NK-92 (cell line): ENCODE measurements around the gene ZNF311.
"Not testable (repeated sequence)": the region's sequence is repeated elsewhere in the genome, so short reads cannot be mapped to it uniquely, and the experiment has no call there.

Experiments used
- DNase-seq: peaks from one replicate; lab custom pipeline; 2025; ENCODE audit not compliant: unreplicated experiment; lab: John Stamatoyannopoulos, UW

ZNF311 gene

DNA sequence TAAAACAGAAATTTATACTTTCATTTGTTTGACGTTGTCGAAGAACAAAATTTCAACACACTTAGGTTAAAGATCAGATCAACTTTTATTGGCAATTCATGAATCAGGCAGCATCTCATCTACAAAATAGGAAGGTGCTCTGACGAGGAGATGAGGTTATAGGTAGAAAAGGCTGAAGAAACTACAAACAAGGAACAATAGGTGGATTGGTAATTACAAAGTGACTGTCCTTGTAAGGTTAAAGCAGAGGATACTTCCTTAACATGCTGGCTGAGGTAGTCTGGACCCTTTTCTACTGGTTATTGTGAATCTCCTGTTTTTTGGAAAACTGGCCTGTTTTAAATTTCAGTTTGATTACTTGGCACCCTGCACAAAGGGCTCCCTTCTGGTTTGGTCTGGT lies 48.8 kb downstream of the ZNF311 start:
- DNase-seq = no peak

GRCh38 chr6:28953585-28954258 lies 51.4 kb downstream of the ZNF311 start:
- DNase-seq = no peak

- DNase-seq = no peak
Measured at GRCh38 chr6:28953039-28953584, 52.0 kb downstream of the ZNF311 start.

- DNase-seq = not testable (repeated sequence)
Measured at GRCh38 chr6:28949656-28950195, 55.4 kb downstream of the ZNF311 start.

GRCh38 chr6:28948782-28949486 lies 56.2 kb downstream of the ZNF311 start:
- no peak for DNase-seq

DNA sequence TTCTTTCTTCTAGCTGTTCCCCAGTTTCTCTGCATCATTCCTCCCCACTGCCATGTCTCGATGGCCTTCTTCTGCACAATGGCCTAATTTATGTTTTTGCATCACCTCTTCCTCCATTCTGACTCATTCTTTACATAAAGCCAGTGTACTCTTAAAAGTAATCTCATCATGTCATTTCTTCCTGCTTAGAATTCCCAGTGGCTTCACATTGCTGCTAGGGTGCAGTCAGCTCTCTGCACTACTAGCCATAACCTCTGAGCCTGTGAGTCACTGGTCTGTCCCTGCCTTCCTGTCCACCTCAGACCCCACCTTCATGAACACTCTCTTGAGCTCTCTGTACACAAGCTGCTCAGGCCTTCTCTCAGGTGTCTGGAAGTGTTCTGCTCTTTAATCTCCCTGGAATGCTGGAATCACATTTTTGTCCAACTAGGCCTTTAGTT lies 57.3 kb downstream of the ZNF311 start:
- DNase-seq = no peak

GRCh38 chr6:28947067-28947765 lies 57.9 kb downstream of the ZNF311 start:
- no peak for DNase-seq

- DNase-seq = no peak
Measured at GRCh38 chr6:28945349-28945748, 59.8 kb downstream of the ZNF311 start.
